Keratinocyte (primary cell): ENCODE data around the gene POU2F2.

Source experiments
- CTCF ChIP-seq, 3 experiments: IDR thresholded peaks in 1 of 3; conservative IDR thresholded peaks in 1 of 3; optimal IDR thresholded peaks in 1 of 3; 2 replicates in 2 of 3; 3 replicates in 1 of 3; pipeline versions ENCODE3 to v1.5.1; 2011; ENCODE audit warnings: low read length in 3 of 3, mild to moderate bottlenecking in 3 of 3, moderate library complexity in 2 of 3, control low read depth in 1 of 3, inconsistent platforms in 1 of 3; ENCODE audit not compliant: insufficient read depth in 2 of 3; ENCODE audit errors: extremely low read depth in 1 of 3
- EZH2 ChIP-seq: IDR thresholded peaks from one replicate; pipeline ENCODE4 v1.6.1; 2012; ENCODE audit warnings: inconsistent platforms, mild to moderate bottlenecking, low read length, moderate library complexity

GRCh38 chr19:42069619-42070351 lies 62.5 kb downstream of the POU2F2 start, which contains the start of gene GRIK5:
- no peak for TF ChIP-seq CTCF (optimal IDR thresholded peaks at IDR 0.05 in 1 of 3, IDR thresholded peaks at IDR 0.05 in 1 of 3, conservative IDR thresholded peaks at IDR 0.05 in 1 of 3; ENCODE audit: extremely low read depth in 1 of 3, insufficient read depth in 2 of 3, low read length in 3 of 3)
- no peak for TF ChIP-seq EZH2
